H9 (cell line): ENCODE data around the gene DUSP16. TPM values are rescaled to one million over a fixed set of nuclear protein-coding genes. Genes with fewer than 3 reads are reported as not detected.

Experiments used
- DNase-seq: peaks from one replicate; pipeline ENCODE4 v3.0.0-alpha.2; 2017
- H2AFZ ChIP-seq: one replicate; pipeline ENCODE4 v1.6.1; 2013; ENCODE audit warnings: mild to moderate bottlenecking, low read length, control low read depth, moderate library complexity
- H2AK5ac ChIP-seq: 2 replicates; pipeline ENCODE4 v1.6.1; 2013; ENCODE audit warnings: low read length, control low read depth, mixed read lengths; ENCODE audit not compliant: insufficient read length
- H2BK120ac ChIP-seq: one replicate; pipeline ENCODE4 v1.6.1; 2013; ENCODE audit warnings: low read depth, mild to moderate bottlenecking, low read length, control low read depth, inconsistent platforms; ENCODE audit not compliant: poor library complexity, severe bottlenecking
- H2BK12ac ChIP-seq: 2 replicates; pipeline ENCODE4 v1.6.1; 2013; ENCODE audit warnings: low read length, control low read depth, mixed read lengths, low read depth; ENCODE audit not compliant: insufficient read length
- H2BK15ac ChIP-seq: 2 replicates; pipeline ENCODE4 v1.6.1; 2013; ENCODE audit warnings: low read depth, low read length, control low read depth
- H2BK20ac ChIP-seq: one replicate; pipeline ENCODE4 v1.6.1; 2013; ENCODE audit warnings: low read depth, mild to moderate bottlenecking, low read length, control low read depth, inconsistent platforms; ENCODE audit not compliant: poor library complexity, severe bottlenecking
- H2BK5ac ChIP-seq: 2 replicates; pipeline ENCODE4 v1.6.1; 2013; ENCODE audit warnings: low read length, control low read depth, mixed read lengths; ENCODE audit not compliant: insufficient read length
- H3K14ac ChIP-seq: 2 replicates; pipeline ENCODE4 v1.6.1; 2013; ENCODE audit warnings: low read length, control low read depth; ENCODE audit not compliant: insufficient read depth
- H3K18ac ChIP-seq: 2 replicates; pipeline ENCODE4 v1.6.1; 2013; ENCODE audit warnings: low read depth, mild to moderate bottlenecking, mixed read lengths, low read length, control low read depth; ENCODE audit not compliant: insufficient read length
- H3K23ac ChIP-seq: 2 replicates; pipeline ENCODE4 v1.6.1; 2013; ENCODE audit warnings: low read length, control low read depth, mixed read lengths, low read depth; ENCODE audit not compliant: insufficient read length
- H3K23me2 ChIP-seq: 2 replicates; pipeline ENCODE4 v1.6.1; 2013; ENCODE audit warnings: low read depth, mild to moderate bottlenecking, mixed read lengths, low read length, control low read depth; ENCODE audit not compliant: insufficient read length, poor library complexity, severe bottlenecking
- H3K27ac ChIP-seq: 2 replicates; pipeline ENCODE4 v1.5.1; 2013; ENCODE audit warnings: low read length, control low read depth, mixed read lengths, low read depth; ENCODE audit not compliant: insufficient read length
- H3K27me3 ChIP-seq: 2 replicates; pipeline ENCODE4 v1.6.1; 2013; ENCODE audit warnings: low read length, control low read depth, inconsistent platforms; ENCODE audit not compliant: insufficient read depth
- H3K4ac ChIP-seq: 2 replicates; pipeline ENCODE4 v1.6.1; 2013; ENCODE audit warnings: low read depth, mild to moderate bottlenecking, control low read depth, inconsistent platforms, low read length, moderate library complexity
- H3K4me1 ChIP-seq: 2 replicates; pipeline ENCODE4 v1.6.1; 2013; ENCODE audit warnings: low read length, control low read depth, inconsistent platforms; ENCODE audit not compliant: insufficient read depth
- H3K4me2 ChIP-seq: 2 replicates; pipeline ENCODE4 v1.6.1; 2013; ENCODE audit warnings: low read length, control low read depth, mixed read lengths; ENCODE audit not compliant: insufficient read length, insufficient read depth
- H3K56ac ChIP-seq: 2 replicates; pipeline ENCODE4 v1.6.1; 2013; ENCODE audit warnings: low read depth, mild to moderate bottlenecking, mixed read lengths, low read length, control low read depth; ENCODE audit not compliant: insufficient read length
- H3K79me1 ChIP-seq: 2 replicates; pipeline ENCODE4 v1.6.1; 2013; ENCODE audit warnings: low read depth, mild to moderate bottlenecking, moderate library complexity, low read length, control low read depth, inconsistent platforms; ENCODE audit not compliant: insufficient read depth, poor library complexity, severe bottlenecking
- H3K79me2 ChIP-seq: 2 replicates; pipeline ENCODE4 v1.6.1; 2013; ENCODE audit warnings: low read length, control low read depth, inconsistent platforms; ENCODE audit not compliant: insufficient read depth
- H3K9ac ChIP-seq: 2 replicates; pipeline ENCODE4 v1.6.1; 2013; ENCODE audit warnings: low read length, control low read depth, mixed read lengths; ENCODE audit not compliant: insufficient read length; ENCODE audit errors: extremely low read depth
- H3K9me3 ChIP-seq: one replicate; pipeline ENCODE4 v1.6.1; 2013; ENCODE audit warnings: low read depth, low read length, inconsistent platforms; ENCODE audit not compliant: control insufficient read depth
- H3T11ph ChIP-seq: one replicate; pipeline ENCODE4 v1.6.1; 2013; ENCODE audit warnings: mild to moderate bottlenecking, low read length, control low read depth, inconsistent platforms
- H4K20me1 ChIP-seq: one replicate; pipeline ENCODE4 v1.6.1; 2013; ENCODE audit not compliant: control insufficient read depth, insufficient read length, insufficient read depth
- H4K5ac ChIP-seq: 2 replicates; pipeline ENCODE4 v1.6.1; 2013; ENCODE audit warnings: low read depth, mild to moderate bottlenecking, mixed read lengths, low read length, control low read depth; ENCODE audit not compliant: insufficient read length
- H4K8ac ChIP-seq: replicated peaks from 2 replicates; pipeline ENCODE4 v1.6.1; 2013; ENCODE audit warnings: low read length, control low read depth, mixed read lengths, low read depth; ENCODE audit not compliant: insufficient read length
- H4K91ac ChIP-seq: 2 replicates; pipeline ENCODE4 v1.6.1; 2013; ENCODE audit warnings: low read depth, mild to moderate bottlenecking, moderate library complexity, mixed read lengths, low read length, control low read depth; ENCODE audit not compliant: insufficient read length
- H3K27ac Mint-ChIP-seq, 3 experiments: 2 replicates in 2 of 3; 3 replicates in 1 of 3; pipeline ENCODE4 v1.8.0; 2020 to 2021; ENCODE audit warnings: mixed read lengths in 3 of 3, mild to moderate bottlenecking in 1 of 3, moderate library complexity in 1 of 3
- H3K27me3 Mint-ChIP-seq: 2 replicates; pipeline ENCODE4 v1.8.0; 2021; ENCODE audit warnings: low read depth, mild to moderate bottlenecking, moderate library complexity, mixed read lengths
- H3K36me3 Mint-ChIP-seq, 3 experiments: 2 replicates in 2 of 3; 3 replicates in 1 of 3; pipeline ENCODE4 v1.8.0; 2020 to 2021; ENCODE audit warnings: low read depth in 3 of 3, mixed read lengths in 3 of 3; ENCODE audit not compliant: insufficient read depth in 1 of 3
- H3K4me1 Mint-ChIP-seq, 2 experiments: 2 replicates each; pipeline ENCODE4 v1.8.0; 2020; ENCODE audit warnings: mixed read lengths in 2 of 2
- H3K4me3 Mint-ChIP-seq, 2 experiments: 2 replicates in 1 of 2; 3 replicates in 1 of 2; pipeline ENCODE4 v1.8.0; 2020 to 2021; ENCODE audit warnings: mild to moderate bottlenecking in 2 of 2, mixed read lengths in 2 of 2, moderate library complexity in 1 of 2
- H3K9me3 Mint-ChIP-seq, 2 experiments: 2 replicates in 1 of 2; 3 replicates in 1 of 2; pipeline ENCODE4 v1.8.0; 2020; ENCODE audit warnings: mild to moderate bottlenecking in 2 of 2, mixed read lengths in 2 of 2, moderate library complexity in 1 of 2
- CTCF ChIP-seq: fragments of 200-600 bp; sonication (generic); conservative IDR thresholded peaks from 3 replicates; pipeline ENCODE4 v1.8.0; 2021; ENCODE audit warnings: antibody characterized with exemption, mild to moderate bottlenecking
- WGBS: extraction: QIAGEN DNeasy Blood & Tissue Kit; methylation state at CpG from one replicate; pipeline ENCODE4 v1.1.7; 2013; ENCODE audit warnings: missing lambda C conversion rate, low lambda C conversion rate, mixed read lengths; ENCODE audit not compliant: insufficient read length; ENCODE audit errors: extremely low coverage; 5-methylcytosine and 5-hydroxymethylcytosine counted together
- total RNA-seq: library from RNA; stranded (reverse); gene quantifications from 2 replicates; pipeline ENCODE4 v1.2.1, GENCODE V29; 2021

DUSP16 gene
- total RNA-seq, 1 experiment from 2014 or later: 64.0 TPM

DNA sequence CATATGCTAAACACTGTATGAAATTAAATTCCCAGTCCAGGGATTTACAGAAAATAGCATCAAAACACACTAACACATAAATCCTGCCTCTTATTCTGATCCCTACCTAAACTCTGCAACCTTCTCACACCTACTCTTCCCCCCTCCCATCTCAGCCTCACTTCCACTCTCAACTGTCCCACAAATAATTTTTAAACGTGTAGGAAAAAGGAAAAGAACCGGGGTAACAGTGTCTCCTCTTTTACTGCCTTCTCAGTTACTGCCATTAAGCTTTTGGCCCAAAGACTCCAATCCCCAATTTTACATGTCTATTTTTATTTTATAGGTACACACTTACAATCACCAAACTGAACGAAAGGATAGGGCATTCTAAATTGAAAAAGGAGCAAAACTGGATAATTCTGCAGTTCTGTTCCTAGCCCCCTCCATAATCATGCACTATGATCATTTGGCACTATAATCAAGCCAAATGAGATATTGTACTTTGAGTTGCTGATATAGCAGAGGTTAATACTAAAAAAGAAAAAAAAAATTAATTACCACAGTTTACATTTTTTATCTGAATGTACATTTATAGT lies 2.9 kb downstream of the DUSP16 start:
- H3K23me2 ChIP-seq: peaks cover 6% of the 10 kb centered on the region
- Mint-ChIP-seq H3K27me3 (no peaks in the 10 kb centered on the region), H3K36me3 (peaks cover 7 to 29% (median 19%) of the 10 kb centered on the region in 3 experiments), H3K9me3 (peaks cover 7 to 10% of the 10 kb centered on the region in 2 experiments), H3K27ac (peak overlapping the region; percentile 83 to 92 (median 87)), H3K4me3 (peak overlapping the region; percentile 87 to 89), H3K4me1 (peaks cover 45 to 52% of the 10 kb centered on the region in 2 experiments)
- no peak overlapping the region for H2BK15ac ChIP-seq
- no peak overlapping the region for H2AFZ ChIP-seq
- TF ChIP-seq CTCF: no peak
- DNase-seq: no peak
- H3K79me1 ChIP-seq: peaks cover 3% of the 10 kb centered on the region
- peaks cover 2% of the 10 kb centered on the region; the same call in 1 of the 2 replicates for H3K4me1 ChIP-seq
- no peak overlapping the region for H4K91ac ChIP-seq
- H2BK20ac ChIP-seq: no peak overlapping the region
- H2BK5ac ChIP-seq: no peak overlapping the region
- peak overlapping the region; percentile 76 for H3K4me2 ChIP-seq
- no peak overlapping the region for H3K56ac ChIP-seq
- no peak overlapping the region for H3K14ac ChIP-seq
- H2AK5ac ChIP-seq: no peak overlapping the region
- H3T11ph ChIP-seq: no peak overlapping the region
- no peak overlapping the region for H3K4ac ChIP-seq
- no peaks in the 10 kb centered on the region for H4K20me1 ChIP-seq
- no peak overlapping the region for H3K23ac ChIP-seq
- no peak overlapping the region for H4K8ac ChIP-seq
- no peak overlapping the region for H3K27ac ChIP-seq
- H3K9ac ChIP-seq: peak overlapping the region; percentile 39
- H4K5ac ChIP-seq: no peak overlapping the region
- H2BK120ac ChIP-seq: no peak overlapping the region
- WGBS: no CpG with 5 or more reads among the region's 3 CpGs
- no peak overlapping the region for H3K18ac ChIP-seq
- H2BK12ac ChIP-seq: no peak overlapping the region
- no peaks in the 10 kb centered on the region for H3K9me3 ChIP-seq
- H3K79me2 ChIP-seq: peaks cover 22% of the 10 kb centered on the region; the same call in 1 of the 2 replicates
- H3K27me3 ChIP-seq: no peaks in the 10 kb centered on the region
